Panc1 (cell line): ENCODE results near the gene TEDC1. TPM values are rescaled to one million over a fixed set of nuclear protein-coding genes. Genes with fewer than 3 reads are reported as not detected.

ENCODE experiments used
- ATAC-seq: fragments of 200-7000 bp; cut with Tn5 transposase; 2 replicates; pipeline ENCODE4 v1.9.1; 2020; ENCODE audit warnings: mild to moderate bottlenecking, moderate library complexity
- BruUV-seq: library from RNA; stranded (reverse); fragments of 400-500 nt; replicated peaks from 2 replicates; lab custom pipeline; 2021; lab: Mats Ljungman, UMichigan
- CTCF ChIA-PET: fragments of 300-600 bp; sonication (Branson Sonifier 250); formaldehyde crosslinking; loops from one replicate; lab custom pipeline; 2022; ENCODE audit warnings: antibody characterized with exemption; lab: Charles Lee
- POLR2A ChIA-PET: fragments of 300-600 bp; sonication (Branson Sonifier 250); formaldehyde crosslinking; loops from one replicate; lab custom pipeline; 2022; ENCODE audit warnings: antibody characterized with exemption; lab: Charles Lee
- DNase-seq: peaks from one replicate; pipeline ENCODE4 v3.0.0-alpha.2; 2010; ENCODE audit warnings: low read depth, low spot score
- H3K27ac ChIP-seq: 2 replicates; pipeline ENCODE4 v1.5.1; 2011; ENCODE audit warnings: mild to moderate bottlenecking, low read length, inconsistent platforms
- H3K27me3 ChIP-seq: fragments of 200-500 bp; sonication (Bioruptor generic); 2 replicates; pipeline ENCODE4 v1.6.0; 2014; ENCODE audit warnings: low read length, inconsistent platforms; ENCODE audit not compliant: control insufficient read depth, insufficient read depth
- H3K36me3 ChIP-seq: fragments of 200-500 bp; sonication (Bioruptor generic); 2 replicates; pipeline ENCODE4 v1.5.1; 2014; ENCODE audit warnings: inconsistent platforms, mild to moderate bottlenecking, low read length, moderate library complexity; ENCODE audit not compliant: control insufficient read depth, insufficient read depth
- H3K4me1 ChIP-seq: 2 replicates; pipeline ENCODE4 v1.5.1; 2011; ENCODE audit warnings: inconsistent platforms, mild to moderate bottlenecking, low read length, moderate library complexity; ENCODE audit not compliant: control insufficient read depth, insufficient read depth
- H3K4me3 ChIP-seq, 2 experiments: 2 replicates each; pipeline ENCODE4 v1.5.1; 2011 to 2012; ENCODE audit warnings: low read depth in 2 of 2, low read length in 2 of 2, mild to moderate bottlenecking in 2 of 2, inconsistent platforms in 1 of 2, moderate library complexity in 1 of 2
- H3K9me3 ChIP-seq: fragments of 200-500 bp; sonication (Bioruptor generic); 2 replicates; pipeline ENCODE4 v1.5.1; 2014; ENCODE audit warnings: low read depth, mild to moderate bottlenecking, inconsistent platforms, low read length, moderate library complexity; ENCODE audit not compliant: control insufficient read depth, insufficient read depth
- POLR2AphosphoS5 ChIP-seq: IDR thresholded peaks from 2 replicates; pipeline ENCODE4 v1.6.1; 2012; ENCODE audit warnings: mild to moderate bottlenecking, low read depth, low read length, moderate library complexity
- SIN3A ChIP-seq: IDR thresholded peaks from 2 replicates; pipeline ENCODE4 v1.6.1; 2012; ENCODE audit warnings: low read depth, mild to moderate bottlenecking, low read length, moderate library complexity, borderline replicate concordance; ENCODE audit not compliant: insufficient read depth
- TCF7L2 ChIP-seq: IDR thresholded peaks from 2 replicates; pipeline ENCODE4 v1.6.1; 2011; ENCODE audit warnings: mild to moderate bottlenecking, low read depth, low read length, inconsistent platforms
- in situ Hi-C: cut with HindIII; loops from 2 replicates; pipeline ENCODE4 v1.10.0; 2016; ENCODE audit warnings: low sequenced_read_pairs, low pct_unique_long_range_greater_than_20kb
- intact Hi-C: fragments of 100-400 bp; cut with micrococcal nuclease; formaldehyde crosslinking; loops from one replicate; pipeline ENCODE4 v1.10.0; 2022; ENCODE audit not compliant: unreplicated experiment
- total RNA-seq: library from RNA; stranded (reverse); gene quantifications from one replicate; pipeline ENCODE4 v1.2.1, GENCODE V29; 2021; ENCODE audit not compliant: unreplicated experiment
- TF ChIP-seq, protein P1 (sequence below), 2 experiments: IDR thresholded peaks; 2 replicates each; pipeline ENCODE4 v1.6.1; 2011 to 2012; ENCODE audit warnings: low read depth in 2 of 2, control low read depth in 1 of 2, low read length in 1 of 2, mild to moderate bottlenecking in 1 of 2, moderate library complexity in 1 of 2; ENCODE audit not compliant: insufficient read depth in 1 of 2
- TF ChIP-seq, protein P2 (sequence below): fragments of 450-650 bp; IDR thresholded peaks from 2 replicates; pipeline ENCODE4 v1.5.1; 2017; ENCODE audit warnings: mild to moderate bottlenecking

Gene TEDC1
- total RNA-seq, 1 experiment from 2014 or later, result 47.8 TPM

DNA sequence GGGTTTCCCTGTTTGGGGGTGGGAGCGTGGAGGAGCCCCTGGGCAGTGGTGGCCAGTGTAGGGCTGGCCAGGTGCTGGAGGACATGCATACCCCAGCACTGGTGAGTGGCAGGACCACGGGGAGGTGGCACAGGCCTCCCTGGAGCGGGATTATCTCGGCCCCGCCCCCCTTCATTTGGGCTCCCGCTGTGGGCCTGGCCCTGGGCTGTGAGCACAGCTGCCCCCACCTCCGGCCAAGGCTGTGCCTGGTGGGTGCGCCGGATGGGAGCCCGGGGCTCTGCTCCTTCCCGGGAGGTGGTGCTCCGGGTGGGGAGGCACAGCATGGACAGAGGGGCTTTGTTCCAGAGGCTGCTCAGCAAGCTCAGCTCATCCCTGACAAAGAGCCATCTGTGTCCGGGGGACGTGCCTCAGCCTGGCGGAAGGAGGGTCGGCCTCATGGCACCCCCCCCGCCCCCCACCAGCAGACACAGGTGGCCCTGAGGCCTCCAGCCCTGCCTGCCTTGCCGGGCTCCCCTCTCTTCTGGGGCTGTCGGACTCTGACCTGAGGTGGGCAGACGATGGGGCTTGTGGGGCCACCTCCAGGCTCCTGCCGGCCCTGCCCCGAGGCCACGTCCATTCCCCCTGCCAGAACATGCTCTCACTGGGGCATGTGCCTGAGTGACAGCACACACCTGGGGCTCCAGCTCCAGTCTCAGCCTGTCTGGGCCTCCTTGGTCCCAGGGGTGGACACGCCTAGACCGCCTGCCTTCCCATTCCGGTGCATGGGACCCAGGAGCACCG, 8.4 kb downstream of the TEDC1 start:
- TF ChIP-seq POLR2AphosphoS5, result no peak
- TF ChIP-seq TCF7L2, result no peak
- TF ChIP-seq, protein P1, sequence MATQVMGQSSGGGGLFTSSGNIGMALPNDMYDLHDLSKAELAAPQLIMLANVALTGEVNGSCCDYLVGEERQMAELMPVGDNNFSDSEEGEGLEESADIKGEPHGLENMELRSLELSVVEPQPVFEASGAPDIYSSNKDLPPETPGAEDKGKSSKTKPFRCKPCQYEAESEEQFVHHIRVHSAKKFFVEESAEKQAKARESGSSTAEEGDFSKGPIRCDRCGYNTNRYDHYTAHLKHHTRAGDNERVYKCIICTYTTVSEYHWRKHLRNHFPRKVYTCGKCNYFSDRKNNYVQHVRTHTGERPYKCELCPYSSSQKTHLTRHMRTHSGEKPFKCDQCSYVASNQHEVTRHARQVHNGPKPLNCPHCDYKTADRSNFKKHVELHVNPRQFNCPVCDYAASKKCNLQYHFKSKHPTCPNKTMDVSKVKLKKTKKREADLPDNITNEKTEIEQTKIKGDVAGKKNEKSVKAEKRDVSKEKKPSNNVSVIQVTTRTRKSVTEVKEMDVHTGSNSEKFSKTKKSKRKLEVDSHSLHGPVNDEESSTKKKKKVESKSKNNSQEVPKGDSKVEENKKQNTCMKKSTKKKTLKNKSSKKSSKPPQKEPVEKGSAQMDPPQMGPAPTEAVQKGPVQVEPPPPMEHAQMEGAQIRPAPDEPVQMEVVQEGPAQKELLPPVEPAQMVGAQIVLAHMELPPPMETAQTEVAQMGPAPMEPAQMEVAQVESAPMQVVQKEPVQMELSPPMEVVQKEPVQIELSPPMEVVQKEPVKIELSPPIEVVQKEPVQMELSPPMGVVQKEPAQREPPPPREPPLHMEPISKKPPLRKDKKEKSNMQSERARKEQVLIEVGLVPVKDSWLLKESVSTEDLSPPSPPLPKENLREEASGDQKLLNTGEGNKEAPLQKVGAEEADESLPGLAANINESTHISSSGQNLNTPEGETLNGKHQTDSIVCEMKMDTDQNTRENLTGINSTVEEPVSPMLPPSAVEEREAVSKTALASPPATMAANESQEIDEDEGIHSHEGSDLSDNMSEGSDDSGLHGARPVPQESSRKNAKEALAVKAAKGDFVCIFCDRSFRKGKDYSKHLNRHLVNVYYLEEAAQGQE (IDR thresholded peaks at IDR 0.05; ENCODE audit: insufficient read depth in 1 of 2, low read depth in 2 of 2, low read length in 1 of 2), result no peak
- TF ChIP-seq, protein P2, sequence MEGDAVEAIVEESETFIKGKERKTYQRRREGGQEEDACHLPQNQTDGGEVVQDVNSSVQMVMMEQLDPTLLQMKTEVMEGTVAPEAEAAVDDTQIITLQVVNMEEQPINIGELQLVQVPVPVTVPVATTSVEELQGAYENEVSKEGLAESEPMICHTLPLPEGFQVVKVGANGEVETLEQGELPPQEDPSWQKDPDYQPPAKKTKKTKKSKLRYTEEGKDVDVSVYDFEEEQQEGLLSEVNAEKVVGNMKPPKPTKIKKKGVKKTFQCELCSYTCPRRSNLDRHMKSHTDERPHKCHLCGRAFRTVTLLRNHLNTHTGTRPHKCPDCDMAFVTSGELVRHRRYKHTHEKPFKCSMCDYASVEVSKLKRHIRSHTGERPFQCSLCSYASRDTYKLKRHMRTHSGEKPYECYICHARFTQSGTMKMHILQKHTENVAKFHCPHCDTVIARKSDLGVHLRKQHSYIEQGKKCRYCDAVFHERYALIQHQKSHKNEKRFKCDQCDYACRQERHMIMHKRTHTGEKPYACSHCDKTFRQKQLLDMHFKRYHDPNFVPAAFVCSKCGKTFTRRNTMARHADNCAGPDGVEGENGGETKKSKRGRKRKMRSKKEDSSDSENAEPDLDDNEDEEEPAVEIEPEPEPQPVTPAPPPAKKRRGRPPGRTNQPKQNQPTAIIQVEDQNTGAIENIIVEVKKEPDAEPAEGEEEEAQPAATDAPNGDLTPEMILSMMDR, result no peak
- TF ChIP-seq SIN3A, result no peak
- in situ Hi-C loops (no loop called here), intact Hi-C loops (no loop called here)
- ATAC-seq (peak; percentile 14; the same call in 1 of the 2 replicates), DNase-seq (no peak)
- H3K4me3 ChIP-seq, result no peak overlapping the region
- no TSS peak for BruUV-seq
- H3K9me3 ChIP-seq, result no peaks in the 10 kb centered on the region
- H3K27ac ChIP-seq, result no peak overlapping the region
- H3K4me1 ChIP-seq, result no peaks in the 10 kb centered on the region
- H3K36me3 ChIP-seq, result no peaks in the 10 kb centered on the region
- CTCF ChIA-PET, result no interaction called here
- POLR2A ChIA-PET, result no interaction called here
- H3K27me3 ChIP-seq, result no peaks in the 10 kb centered on the region

DNA sequence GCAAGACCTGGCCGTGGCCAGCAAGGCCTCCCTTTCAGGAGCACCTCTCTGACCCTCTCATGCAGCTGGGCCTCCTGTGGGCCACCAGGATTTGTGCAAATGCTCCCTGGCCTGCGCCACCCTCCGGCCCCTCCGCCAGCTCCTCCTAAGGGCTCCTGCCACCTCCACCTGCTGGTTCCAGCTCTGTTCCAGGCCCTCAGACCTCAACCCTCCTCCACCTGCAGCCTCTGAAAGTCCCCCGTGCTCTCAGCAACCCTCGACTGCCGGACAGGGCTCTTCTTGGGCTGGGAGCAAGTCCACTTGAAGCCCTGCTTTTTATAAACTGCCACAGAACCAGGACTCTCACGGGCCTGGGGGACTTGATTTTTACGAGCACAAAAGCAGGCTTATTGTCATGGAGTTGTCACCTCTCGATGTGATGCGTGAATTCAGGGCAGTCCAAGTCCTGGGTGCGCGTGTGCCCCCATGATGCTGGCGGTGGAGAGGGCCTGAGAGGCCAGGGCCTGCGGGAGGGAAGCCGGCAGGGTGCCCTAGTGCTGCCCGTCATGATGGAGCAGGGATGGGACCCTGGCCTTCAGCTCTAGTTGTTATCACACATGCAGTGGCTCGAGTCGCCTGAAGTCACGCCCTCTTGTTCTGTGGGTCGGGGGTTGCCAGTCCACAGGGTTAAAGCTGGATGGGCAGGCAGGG, 9.1 kb downstream of the TEDC1 start:
- Histone ChIP-seq H3K4me3 (no peak overlapping the region), H3K4me1 (no peaks in the 10 kb centered on the region), H3K27ac (no peak overlapping the region), H3K27me3 (no peaks in the 10 kb centered on the region), H3K36me3 (no peaks in the 10 kb centered on the region), H3K9me3 (no peaks in the 10 kb centered on the region)
- intact Hi-C loops (no loop called here), in situ Hi-C loops (no loop called here)
- ATAC-seq (no peak), DNase-seq (no peak)
- CTCF ChIA-PET, result no interaction called here
- POLR2A ChIA-PET, result no interaction called here
- BruUV-seq, result no TSS peak
- TF ChIP-seq SIN3A (no peak), POLR2AphosphoS5 (no peak), TCF7L2 (no peak)
- TF ChIP-seq, protein P2, result no peak
- TF ChIP-seq, protein P1 (IDR thresholded peaks at IDR 0.05; ENCODE audit: insufficient read depth in 1 of 2, low read depth in 2 of 2, low read length in 1 of 2), result no peak
